ENCODE data around the gene STH. TPM values are rescaled to one million over a fixed set of nuclear protein-coding genes. Genes with fewer than 3 reads are reported as not detected.
A peak's percentile ranks its signal among the peaks of the same experiment; 100 is the strongest.

STH gene
- total and polyA plus RNA-seq, 5 experiments from 2014 or later, result not detected

DNA sequence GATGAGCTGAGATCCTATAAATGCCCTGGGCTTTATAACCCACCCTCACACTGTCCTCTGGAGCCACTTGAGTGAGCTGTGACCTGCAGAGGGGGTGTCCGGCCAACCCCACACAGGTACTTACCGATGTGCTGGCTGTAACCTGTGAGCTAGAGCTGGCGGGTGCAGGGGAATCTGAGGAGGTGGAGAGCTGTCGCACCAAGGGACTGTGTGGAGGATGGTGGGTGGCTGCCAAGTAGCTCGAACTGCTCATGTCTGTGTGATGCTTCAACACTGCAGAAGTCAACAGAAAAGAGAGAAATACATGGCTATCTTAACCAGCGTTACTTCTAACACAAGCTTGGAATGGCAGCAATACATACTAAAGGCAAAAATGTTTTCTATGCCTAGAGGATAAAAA, 39.4 kb downstream of the STH start:
- DNase-seq (no peak), ATAC-seq (no peak)
- H3K4me3 Mint-ChIP-seq, result no peak overlapping the region
- POLR2A ChIA-PET, result interaction anchor here (0.6 kb wide), 1 partner anchor 1356 kb away, joined by 5 read pairs; no protein-coding TSS in a partner anchor
- no peaks in the 10 kb centered on the region for H3K27me3 Mint-ChIP-seq
- H3K4me1 Mint-ChIP-seq, result peaks cover 0 to 12% (median 2%) of the 10 kb centered on the region in 4 donors
- peaks cover 14 to 94% (median 21%) of the 10 kb centered on the region in 3 donors for H3K36me3 Mint-ChIP-seq
- H3K9me3 Mint-ChIP-seq, result no peaks in the 10 kb centered on the region
- H3K27ac Mint-ChIP-seq, result peak overlapping the region in 7 of 10 donors; percentile 18 to 89 (median 57)

DNA sequence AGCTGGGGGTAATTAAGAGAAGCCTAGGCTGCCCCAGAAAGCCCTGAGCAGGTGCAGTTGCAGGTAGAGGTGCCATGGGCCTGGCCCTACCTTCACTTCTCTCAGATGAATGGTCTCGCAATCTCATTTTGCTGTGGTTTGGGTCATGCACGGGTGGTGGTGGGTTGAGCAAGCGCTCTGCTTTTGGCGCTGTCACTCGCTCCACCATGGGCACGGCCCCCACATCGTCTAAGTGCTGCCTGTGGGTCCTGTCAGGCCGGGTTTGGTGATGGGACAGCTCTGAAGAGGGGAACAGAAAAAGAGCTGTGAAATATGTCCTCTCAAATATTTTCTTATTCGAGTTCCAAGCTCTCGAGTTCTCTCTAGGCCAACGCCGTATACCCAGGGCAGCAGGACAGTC, 39.9 kb downstream of the STH start:
- Mint-ChIP-seq H3K4me3 (no peak overlapping the region), H3K27ac (peak overlapping the region in 2 of 10 donors; percentile 19 to 53), H3K27me3 (no peaks in the 10 kb centered on the region), H3K4me1 (peaks cover under 1 to 17% (median 4%) of the 10 kb centered on the region in 4 donors), H3K9me3 (no peaks in the 10 kb centered on the region), H3K36me3 (peaks cover 14 to 95% (median 20%) of the 10 kb centered on the region in 3 donors)
- POLR2A ChIA-PET, result interaction anchor here (0.6 to 0.9 kb wide), 3 partner anchors 10 to 1357 kb away, joined by 3 to 5 read pairs (median 4); no protein-coding TSS in a partner anchor
- no peak for DNase-seq
- ATAC-seq, result no peak

DNA sequence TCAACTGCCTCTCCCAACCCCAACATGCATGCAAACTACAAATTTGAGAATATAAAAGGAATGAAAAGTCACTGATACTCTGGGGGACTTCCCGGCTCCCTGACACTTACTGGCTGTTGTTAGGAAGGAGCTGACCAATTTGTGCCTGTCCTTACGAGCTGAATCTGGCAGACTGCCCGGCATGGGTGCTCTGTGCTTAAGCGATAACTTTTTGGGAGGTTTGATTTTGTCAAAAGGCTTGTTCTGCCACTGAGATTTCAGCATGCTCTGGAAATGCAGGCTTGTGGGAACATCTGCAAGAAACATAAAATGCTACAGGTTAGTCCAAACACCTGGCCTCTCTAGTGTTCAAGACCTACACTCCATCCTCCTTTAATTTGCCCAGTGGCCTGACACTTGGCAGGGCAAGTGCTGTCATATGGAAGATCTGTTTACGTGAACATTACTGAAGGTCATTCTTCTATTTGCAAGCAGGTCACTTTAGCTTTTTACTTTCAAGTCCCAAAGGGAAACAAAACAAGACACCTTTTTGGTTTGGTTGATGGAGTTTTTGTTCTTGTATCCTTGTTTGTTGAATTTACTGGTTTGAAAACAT, 40.6 kb downstream of the STH start:
- Mint-ChIP-seq H3K9me3 (no peaks in the 10 kb centered on the region), H3K36me3 (peaks cover 9 to 95% (median 19%) of the 10 kb centered on the region in 3 donors), H3K27ac (peak overlapping the region in 2 of 10 donors; percentile 10 to 63), H3K27me3 (no peaks in the 10 kb centered on the region), H3K4me1 (peaks cover 7 to 25% (median 10%) of the 10 kb centered on the region in 4 donors), H3K4me3 (no peak overlapping the region)
- ATAC-seq, result no peak
- POLR2A ChIA-PET, result interaction anchor here (0.6 to 0.9 kb wide), 2 partner anchors 10 to 158 kb away, joined by 3 to 4 read pairs; no protein-coding TSS in a partner anchor
- DNase-seq, result no peak

DNA sequence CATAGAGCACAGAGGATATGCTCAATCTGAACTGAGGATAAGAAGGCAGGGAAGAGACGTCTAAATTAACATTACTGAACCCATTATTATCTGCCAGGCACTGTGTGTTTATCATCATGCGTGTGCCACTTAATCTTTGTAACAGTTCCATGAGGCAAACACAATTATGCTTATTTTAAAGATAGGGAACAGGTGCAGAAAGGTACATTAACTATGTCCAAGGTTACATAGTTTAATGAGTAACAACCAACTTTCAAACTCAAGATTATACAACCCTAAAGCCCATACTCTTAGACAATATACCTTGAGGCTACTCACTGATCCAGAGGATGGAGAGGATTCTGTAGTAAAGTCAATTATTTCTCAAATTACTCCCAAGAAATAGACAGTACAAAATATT, 43.2 kb downstream of the STH start:
- Mint-ChIP-seq H3K36me3 (peaks cover 6 to 92% (median 9%) of the 10 kb centered on the region in 3 donors), H3K27ac (peak overlapping the region in 2 of 10 donors; percentile 15 to 70), H3K4me1 (peaks cover 10 to 34% (median 14%) of the 10 kb centered on the region in 4 donors), H3K4me3 (no peak overlapping the region), H3K27me3 (no peaks in the 10 kb centered on the region), H3K9me3 (no peaks in the 10 kb centered on the region)
- POLR2A ChIA-PET, result interaction anchor here (0.7 kb wide), 1 partner anchor 171 kb away, joined by 3 read pairs; no protein-coding TSS in a partner anchor
- no peak for ATAC-seq
- DNase-seq, result no peak

DNA sequence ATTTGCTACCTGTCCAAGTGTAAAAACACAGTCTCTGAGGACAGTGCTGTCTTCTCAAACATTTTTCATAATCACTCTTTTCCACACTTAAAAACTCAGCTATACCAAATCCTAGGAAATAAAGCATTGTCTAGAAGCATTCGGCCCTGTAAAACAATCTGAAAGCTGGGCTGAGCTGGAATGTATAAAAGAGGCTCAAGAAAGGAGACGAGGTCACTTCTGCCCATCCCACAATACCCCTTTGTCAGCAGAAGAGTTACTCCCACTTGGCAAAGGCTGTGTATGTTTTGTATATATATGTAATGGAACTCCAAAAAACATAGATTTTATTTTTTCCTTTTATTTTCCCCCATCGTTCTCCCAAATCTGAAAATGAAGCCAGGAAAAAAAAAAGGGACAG, 43.9 kb downstream of the STH start:
- POLR2A ChIA-PET, result interaction anchor here (0.6 to 2.3 kb wide), 4 partner anchors 17 to 748 kb away, joined by 3 to 10 read pairs (median 4); partner anchors contain the start of gene KANSL1
- Mint-ChIP-seq H3K27me3 (no peaks in the 10 kb centered on the region), H3K36me3 (peaks cover 5 to 92% (median 9%) of the 10 kb centered on the region in 3 donors)

DNA sequence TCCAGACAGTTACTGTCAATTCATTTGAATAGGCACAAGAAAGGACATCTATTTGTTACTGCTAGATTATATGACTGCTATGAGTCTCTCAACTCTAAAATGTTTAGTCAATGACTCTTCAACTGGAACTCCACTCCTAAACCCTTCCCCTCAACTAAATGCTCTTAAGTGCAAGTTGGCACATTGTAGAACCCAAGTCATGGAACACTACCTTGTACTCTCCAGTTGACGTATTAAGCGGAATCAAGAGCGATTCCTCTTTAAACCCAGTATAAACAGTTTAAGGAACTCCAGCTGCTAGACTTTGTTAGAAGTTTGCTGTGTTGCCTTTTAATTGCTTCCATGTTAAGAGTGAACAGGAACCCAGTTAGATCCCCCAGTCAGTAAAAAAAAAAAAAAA, 44.6 kb downstream of the STH start:
- POLR2A ChIA-PET, result interaction anchor here (1.1 to 2.3 kb wide), 3 partner anchors 15 to 169 kb away, joined by 3 to 10 read pairs (median 3); partner anchors contain the start of gene KANSL1
- Mint-ChIP-seq H3K4me1 (peaks cover 10 to 27% (median 13%) of the 10 kb centered on the region in 4 donors), H3K27ac (peak overlapping the region in 8 of 10 donors; percentile 10 to 75 (median 44)), H3K4me3 (no peak overlapping the region), H3K36me3 (peaks cover 0 to 91% (median 6%) of the 10 kb centered on the region in 3 donors), H3K9me3 (no peaks in the 10 kb centered on the region), H3K27me3 (no peaks in the 10 kb centered on the region)
- ATAC-seq, result no peak
- DNase-seq, result no peak

More for the DNA sequence above, 43.9 kb downstream of the STH start:
- Mint-ChIP-seq H3K4me3 (no peak overlapping the region), H3K27ac (peak overlapping the region in 3 of 10 donors; percentile 13 to 72 (median 46)), H3K4me1 (peaks cover 10 to 33% (median 14%) of the 10 kb centered on the region in 4 donors), H3K9me3 (no peaks in the 10 kb centered on the region)
- DNase-seq (no peak), ATAC-seq (no peak)

DNA sequence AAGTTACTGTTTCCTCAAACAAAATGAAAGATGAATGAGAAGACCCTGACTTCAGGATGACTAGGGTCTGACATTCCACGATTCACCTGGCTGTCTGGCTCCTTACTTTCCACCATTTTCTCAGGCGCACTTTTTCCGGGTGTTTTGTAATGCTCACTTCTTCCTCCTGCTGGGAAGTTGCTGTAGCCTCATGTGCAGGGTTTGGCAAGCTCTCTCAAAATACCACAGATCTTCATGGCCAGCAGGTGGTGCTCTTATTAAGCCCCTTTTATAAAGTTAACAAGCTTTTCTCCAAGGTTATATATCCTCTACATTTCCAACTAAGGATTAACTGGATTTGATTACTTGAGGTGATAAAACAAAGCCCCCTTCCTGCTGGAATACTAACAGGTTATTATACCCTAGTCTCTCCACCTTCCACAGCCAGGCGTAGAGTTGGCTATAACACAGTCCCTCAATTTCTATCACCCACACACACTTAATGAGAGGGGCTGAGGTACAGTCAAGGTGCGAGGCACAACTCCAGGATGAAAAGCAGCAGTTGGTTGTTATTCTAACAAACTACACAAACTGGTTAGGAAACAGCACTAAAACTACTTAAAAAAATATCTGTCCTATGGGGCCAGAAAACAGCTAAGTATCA, 45.4 kb downstream of the STH start:
- Mint-ChIP-seq H3K4me3 (no peak overlapping the region), H3K4me1 (peaks cover 11 to 27% (median 13%) of the 10 kb centered on the region in 4 donors), H3K27me3 (no peaks in the 10 kb centered on the region), H3K9me3 (no peaks in the 10 kb centered on the region), H3K27ac (peak overlapping the region in 9 of 10 donors; percentile 10 to 86 (median 69)), H3K36me3 (peaks cover 0 to 90% (median 9%) of the 10 kb centered on the region in 3 donors)
- ATAC-seq (peak; percentile 73 to 77), DNase-seq (peak in 9 of 10 donors; percentile 33 to 78 (median 49))
- POLR2A ChIA-PET, result interaction anchor here (0.7 to 2.3 kb wide), 5 partner anchors 16 to 461 kb away, joined by 3 to 10 read pairs (median 3); partner anchors contain the start of gene KANSL1

DNA sequence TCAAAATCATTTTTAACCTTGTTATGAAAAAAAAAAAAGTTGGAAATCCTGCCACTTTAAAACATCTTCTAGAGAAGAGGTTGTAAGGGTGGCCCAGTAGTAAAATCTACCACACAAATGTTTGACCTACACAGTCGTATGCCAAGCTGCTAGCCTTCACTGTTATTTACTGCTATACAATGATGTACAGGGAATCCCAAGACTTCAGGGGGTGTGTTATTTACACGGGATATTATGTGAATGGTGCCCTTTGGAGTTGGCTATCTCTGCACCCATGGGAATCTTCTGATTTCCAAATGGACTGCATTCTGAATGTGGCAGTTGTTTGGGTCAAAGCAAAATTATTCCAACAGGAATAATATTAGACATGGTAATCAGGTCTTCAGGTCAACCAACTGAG, 45.9 kb downstream of the STH start:
- peaks cover 0 to 90% (median 9%) of the 10 kb centered on the region in 3 donors for H3K36me3 Mint-ChIP-seq
- ATAC-seq, result no peak
- POLR2A ChIA-PET, result interaction anchor here (0.7 to 2.3 kb wide), 4 partner anchors 148 to 461 kb away, joined by 3 to 10 read pairs (median 4); partner anchors contain the start of gene KANSL1

DNA sequence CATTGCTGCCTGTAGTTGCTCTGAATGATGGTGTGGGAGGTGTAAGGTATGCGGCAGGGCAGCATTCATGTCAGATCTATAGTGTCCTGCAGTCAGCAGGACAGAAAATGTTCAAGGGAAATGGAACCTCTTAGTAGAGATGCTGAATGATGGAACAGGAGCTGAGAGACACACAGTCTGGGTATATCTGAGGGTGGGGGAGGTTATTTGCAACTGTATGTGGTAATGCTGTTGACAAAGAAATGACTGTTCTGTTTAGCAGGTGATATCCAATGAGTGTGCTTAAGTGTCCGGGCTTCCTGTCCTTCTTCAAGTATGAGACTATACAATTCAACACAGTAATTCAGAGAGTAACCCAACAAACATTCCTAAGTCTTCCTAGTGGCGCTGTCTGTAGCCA, 46.6 kb downstream of the STH start:
- H3K27me3 Mint-ChIP-seq, result no peaks in the 10 kb centered on the region
- H3K36me3 Mint-ChIP-seq, result peaks cover 0 to 90% (median 12%) of the 10 kb centered on the region in 3 donors
- POLR2A ChIA-PET, result interaction anchor here (2.1 kb wide), 1 partner anchor 147 kb away, joined by 5 read pairs; the partner anchor contains the start of gene KANSL1

More for the DNA sequence above, 45.9 kb downstream of the STH start:
- Mint-ChIP-seq H3K27ac (peak overlapping the region in 6 of 10 donors; percentile 10 to 86 (median 75)), H3K27me3 (no peaks in the 10 kb centered on the region), H3K4me3 (no peak overlapping the region), H3K9me3 (no peaks in the 10 kb centered on the region), H3K4me1 (peaks cover 11 to 27% (median 14%) of the 10 kb centered on the region in 4 donors)
- DNase-seq, result no peak

DNA sequence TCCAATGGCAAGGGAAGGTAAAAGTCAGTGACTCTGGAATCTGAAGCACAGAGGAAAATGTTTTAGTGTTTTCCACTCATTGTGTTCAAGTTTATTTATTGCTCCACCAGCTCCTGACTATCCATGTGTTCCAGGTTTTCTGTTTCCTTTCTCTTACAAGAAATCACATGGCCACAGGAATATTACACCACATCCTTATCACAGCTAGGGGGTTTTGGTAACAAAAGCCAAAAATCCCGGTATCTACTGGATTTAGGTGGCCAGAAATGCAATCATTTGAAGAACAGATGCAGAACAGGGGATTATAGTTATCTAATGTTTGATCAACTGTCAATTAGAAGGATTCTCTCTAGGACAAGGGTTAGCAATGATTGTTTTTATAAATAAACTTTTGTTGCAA, 47.9 kb downstream of the STH start:
- Mint-ChIP-seq H3K27me3 (no peaks in the 10 kb centered on the region), H3K36me3 (peaks cover 0 to 91% (median 12%) of the 10 kb centered on the region in 3 donors), H3K4me3 (no peak overlapping the region), H3K4me1 (peaks cover 14 to 25% (median 19%) of the 10 kb centered on the region in 4 donors), H3K27ac (peak overlapping the region in 2 of 10 donors; percentile 25 to 44), H3K9me3 (no peaks in the 10 kb centered on the region)
- ATAC-seq, result no peak
- DNase-seq, result no peak
- POLR2A ChIA-PET, result interaction anchor here (2.1 kb wide), 1 partner anchor 146 kb away, joined by 5 read pairs; the partner anchor contains the start of gene KANSL1

More for the DNA sequence above, 46.6 kb downstream of the STH start:
- Mint-ChIP-seq H3K4me1 (peaks cover 11 to 23% (median 15%) of the 10 kb centered on the region in 4 donors), H3K27ac (peak overlapping the region in 9 of 10 donors; percentile 10 to 78 (median 29)), H3K4me3 (no peak overlapping the region), H3K9me3 (no peaks in the 10 kb centered on the region)
- ATAC-seq (no peak), DNase-seq (no peak)

DNA sequence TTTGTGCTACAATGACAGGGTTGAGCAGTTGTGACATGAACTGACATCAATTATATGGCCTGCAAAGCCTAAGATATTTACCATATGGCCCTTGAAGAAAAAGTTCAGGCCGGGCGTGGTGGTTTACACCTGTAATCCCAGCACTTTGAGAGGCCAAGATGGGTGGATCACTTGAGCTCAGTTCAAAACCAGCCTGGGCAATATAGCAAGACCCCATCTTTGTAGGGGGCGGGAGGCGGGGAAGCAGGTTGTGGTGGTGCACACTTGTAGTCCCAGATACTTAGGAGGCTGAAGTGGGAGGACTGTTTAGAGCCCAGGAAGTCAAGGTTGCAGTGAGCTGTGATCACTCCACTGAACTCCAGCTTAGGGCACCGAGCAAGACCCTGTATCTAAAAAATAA, 48.3 kb downstream of the STH start:
- H3K36me3 Mint-ChIP-seq, result peaks cover 0 to 92% (median 12%) of the 10 kb centered on the region in 3 donors
- H3K27me3 Mint-ChIP-seq, result no peaks in the 10 kb centered on the region
- peak overlapping the region in 4 of 10 donors; percentile 25 to 81 (median 48) for H3K27ac Mint-ChIP-seq

DNA sequence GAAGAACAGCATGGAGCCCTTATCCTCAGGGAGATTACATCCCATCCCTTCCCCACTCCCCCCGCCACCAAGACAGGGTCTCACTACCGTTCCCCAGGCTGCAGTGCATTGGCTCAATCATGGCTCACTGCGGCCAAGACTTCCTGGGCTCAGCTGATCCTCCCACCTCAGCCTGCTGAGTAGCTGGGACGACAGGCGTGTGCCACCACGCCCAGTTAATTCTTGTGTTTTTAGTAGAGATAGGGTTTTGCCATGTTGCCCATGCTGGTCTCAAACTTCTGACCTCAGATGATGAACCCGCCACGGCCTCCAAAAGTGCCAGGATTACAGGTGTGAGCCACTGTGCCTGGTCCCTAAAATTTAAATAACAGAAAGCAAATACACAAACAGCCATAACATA, 48.8 kb downstream of the STH start:
- POLR2A ChIA-PET, result interaction anchor here (0.6 kb wide), 1 partner anchor 766 kb away, joined by 3 read pairs; no protein-coding TSS in a partner anchor
- DNase-seq (no peak), ATAC-seq (no peak)
- Mint-ChIP-seq H3K27ac (peak overlapping the region in 4 of 10 donors; percentile 6 to 87 (median 31)), H3K4me3 (no peak overlapping the region), H3K36me3 (peaks cover 0 to 91% (median 12%) of the 10 kb centered on the region in 3 donors), H3K4me1 (peaks cover 16 to 28% (median 23%) of the 10 kb centered on the region in 4 donors), H3K9me3 (no peaks in the 10 kb centered on the region), H3K27me3 (no peaks in the 10 kb centered on the region)

More for the DNA sequence above, 48.3 kb downstream of the STH start:
- POLR2A ChIA-PET, result interaction anchor here (0.6 to 2.1 kb wide), 2 partner anchors 145 to 765 kb away, joined by 3 to 5 read pairs; partner anchors contain the start of gene KANSL1
- Mint-ChIP-seq H3K4me3 (no peak overlapping the region), H3K9me3 (no peaks in the 10 kb centered on the region), H3K4me1 (peaks cover 16 to 28% (median 22%) of the 10 kb centered on the region in 4 donors)
- DNase-seq (no peak), ATAC-seq (no peak)

Data from naive thymus-derived CD8-positive, alpha-beta T cell (primary cell).